Dermis blood vessel endothelial cell (primary cell): Measurements from ENCODE around the gene FRAT2. TPM values are rescaled to one million over a fixed set of nuclear protein-coding genes. Genes with fewer than 3 reads are reported as not detected.
"Not testable (repeated sequence)": the region's sequence is repeated elsewhere in the genome, so short reads cannot be mapped to it uniquely, and the experiment has no call there.

Experiments used
- DNase-seq: peaks from one replicate; pipeline ENCODE4 v3.0.0; 2010
- total RNA-seq: library from RNA; depleted of rRNA; stranded (reverse); fragments of >200 nt; gene quantifications from 2 replicates; pipeline ENCODE4 v1.2.3, GENCODE V29; 2014

Gene FRAT2
- total RNA-seq, 1 donor from 2014 or later = 28.8 TPM

DNA sequence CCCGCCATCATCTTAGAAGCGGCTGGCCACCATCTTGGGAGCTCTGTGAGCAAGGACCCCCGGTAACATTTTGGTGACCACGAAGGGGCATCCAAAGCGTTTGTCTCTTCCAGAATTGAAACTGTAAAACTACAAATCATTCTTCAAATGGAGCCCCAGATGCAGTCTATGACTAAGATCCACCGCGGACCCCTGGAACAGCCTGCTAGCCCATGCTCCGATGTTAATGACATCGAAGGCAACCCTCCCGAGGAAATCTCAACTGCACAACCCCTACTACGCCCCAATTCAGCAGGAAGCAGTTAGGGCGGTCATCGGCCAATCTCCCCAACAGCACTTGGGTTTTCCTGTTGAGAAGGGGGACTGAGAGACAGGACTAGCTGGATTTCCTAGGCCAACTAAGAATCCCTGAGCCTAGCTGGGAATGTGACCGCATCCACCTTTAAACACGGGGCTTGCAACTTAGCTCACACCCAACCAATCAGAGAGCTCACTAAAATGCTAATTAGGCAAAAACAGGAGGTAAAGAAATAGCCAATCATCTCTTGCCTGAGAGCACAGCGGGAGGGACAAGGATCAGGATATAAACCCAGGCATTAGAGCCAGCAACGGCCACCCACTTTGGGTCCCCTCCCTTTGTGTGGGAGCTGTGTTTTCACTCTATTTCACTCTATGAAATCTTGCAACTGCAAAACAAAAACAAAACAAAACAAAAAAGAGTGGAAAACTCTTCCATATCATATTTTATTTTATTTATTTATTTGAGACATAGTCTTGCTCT, 43.8 kb downstream of the FRAT2 start:
- not testable (repeated sequence) for DNase-seq

DNA sequence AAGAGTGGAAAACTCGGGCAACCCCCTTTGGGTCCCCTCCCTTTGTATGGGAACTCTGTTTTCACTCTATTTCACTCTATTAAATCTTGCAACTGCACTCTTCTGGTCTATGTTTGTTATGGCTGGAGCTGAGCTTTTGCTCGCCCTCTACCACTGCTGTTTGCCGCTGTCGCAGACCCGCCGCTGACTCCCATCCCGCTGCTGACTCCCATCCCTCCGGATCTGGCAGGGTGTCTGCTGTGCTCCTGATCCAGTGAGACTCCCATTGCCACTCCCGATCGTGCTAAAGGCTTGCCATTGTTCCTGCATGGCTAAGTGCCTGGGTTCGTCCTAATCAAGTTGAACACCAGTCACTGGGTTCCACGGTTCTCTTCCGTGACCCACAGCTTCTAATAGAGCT, 44.5 kb downstream of the FRAT2 start:
- not testable (repeated sequence) for DNase-seq

Other genes with a start within 250 kb of the FRAT2 start
- gene SLIT1, start 148.8 kb downstream of the FRAT2 start, total RNA-seq = under 0.01 TPM in 1 of 2 replicates, not detected in the other
- gene ARHGAP19, start 42.1 kb downstream of the FRAT2 start, total RNA-seq = 11.4 and 18.1 TPM in 2 replicates
- 5.4 and 6.6 TPM in 2 replicates for gene FRAT1, start 15.5 kb downstream of the FRAT2 start, total RNA-seq
- gene RRP12, start 66.6 kb upstream of the FRAT2 start, total RNA-seq = 10.4 and 20.3 TPM in 2 replicates
- gene PGAM1, start 91.5 kb upstream of the FRAT2 start, total RNA-seq = 218 and 349 TPM in 2 replicates
- 29.4 and 35.7 TPM in 2 replicates for gene EXOSC1, start 111.3 kb upstream of the FRAT2 start, total RNA-seq
- gene ZDHHC16, start 111.4 kb upstream of the FRAT2 start, total RNA-seq = 38.7 and 39.8 TPM in 2 replicates
- 95.5 and 102 TPM in 2 replicates for gene MMS19, start 163.7 kb upstream of the FRAT2 start, total RNA-seq
- 63.4 and 78.1 TPM in 2 replicates for gene UBTD1, start 164.2 kb upstream of the FRAT2 start, total RNA-seq
- gene ANKRD2, start 238.1 kb upstream of the FRAT2 start, total RNA-seq = 0.34 and 1.1 TPM in 2 replicates
- gene HOGA1, start 249.7 kb upstream of the FRAT2 start, total RNA-seq = 0.85 and 0.88 TPM in 2 replicates